ENCODE measurements around the gene ALAS1. TPM values are rescaled to one million over a fixed set of nuclear protein-coding genes. Genes with fewer than 3 reads are reported as not detected.

The ALAS1 gene
- total RNA-seq, 1 experiment from 2014 or later: 58.6 TPM

DNA sequence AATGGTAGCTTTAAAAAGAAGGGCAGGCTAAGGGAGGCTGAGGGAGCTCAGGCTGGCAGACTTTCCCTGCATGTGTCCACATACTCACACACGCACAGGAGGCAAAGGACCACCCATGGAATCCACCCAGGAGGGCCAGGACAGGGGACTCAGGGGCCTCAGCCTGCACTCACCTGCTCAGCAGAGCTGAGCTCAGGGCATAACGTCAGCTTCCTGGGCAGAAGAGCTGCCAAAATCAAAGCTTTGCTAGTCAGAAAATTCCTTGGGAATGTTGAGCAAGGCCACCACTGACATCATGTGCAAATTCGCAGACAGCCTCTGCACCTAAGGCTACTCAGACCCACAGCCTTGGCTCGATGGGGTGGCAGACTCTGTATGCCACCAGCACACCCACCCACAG, 16.4 kb upstream of the ALAS1 start:
- DNase-seq (ENCODE audit: low spot score): no peak
- BruUV-seq (replicated peaks): no TSS peak
- H3K4me3 ChIP-seq (ENCODE audit: low read depth, low read length, poor library complexity, severe bottlenecking): no peak overlapping the region
- H3K27me3 ChIP-seq (replicated peaks; ENCODE audit: insufficient read depth, low read depth, low read length, poor library complexity): no peaks in the 10 kb centered on the region
- no peaks in the 10 kb centered on the region for H3K36me3 ChIP-seq (ENCODE audit: insufficient read depth, low read length, poor library complexity, severe bottlenecking)
- no peak overlapping the region for H3K27ac ChIP-seq (ENCODE audit: low read depth, low read length, poor library complexity, severe bottlenecking)
- ChIA-PET CTCF (no interaction called here), POLR2A (ENCODE audit: low non-redundant PET) (no interaction called here)
- no peaks in the 10 kb centered on the region for H3K9me3 ChIP-seq (ENCODE audit: low read depth, low read length, poor library complexity, severe bottlenecking)
- H3K4me1 ChIP-seq (ENCODE audit: insufficient read depth, low read length, poor library complexity, severe bottlenecking): no peaks in the 10 kb centered on the region
- TF ChIP-seq, protein P1, sequence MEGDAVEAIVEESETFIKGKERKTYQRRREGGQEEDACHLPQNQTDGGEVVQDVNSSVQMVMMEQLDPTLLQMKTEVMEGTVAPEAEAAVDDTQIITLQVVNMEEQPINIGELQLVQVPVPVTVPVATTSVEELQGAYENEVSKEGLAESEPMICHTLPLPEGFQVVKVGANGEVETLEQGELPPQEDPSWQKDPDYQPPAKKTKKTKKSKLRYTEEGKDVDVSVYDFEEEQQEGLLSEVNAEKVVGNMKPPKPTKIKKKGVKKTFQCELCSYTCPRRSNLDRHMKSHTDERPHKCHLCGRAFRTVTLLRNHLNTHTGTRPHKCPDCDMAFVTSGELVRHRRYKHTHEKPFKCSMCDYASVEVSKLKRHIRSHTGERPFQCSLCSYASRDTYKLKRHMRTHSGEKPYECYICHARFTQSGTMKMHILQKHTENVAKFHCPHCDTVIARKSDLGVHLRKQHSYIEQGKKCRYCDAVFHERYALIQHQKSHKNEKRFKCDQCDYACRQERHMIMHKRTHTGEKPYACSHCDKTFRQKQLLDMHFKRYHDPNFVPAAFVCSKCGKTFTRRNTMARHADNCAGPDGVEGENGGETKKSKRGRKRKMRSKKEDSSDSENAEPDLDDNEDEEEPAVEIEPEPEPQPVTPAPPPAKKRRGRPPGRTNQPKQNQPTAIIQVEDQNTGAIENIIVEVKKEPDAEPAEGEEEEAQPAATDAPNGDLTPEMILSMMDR (conservative IDR thresholded peaks at IDR 0.05; ENCODE audit: low read depth, low read length): no peak
- TF ChIP-seq EZH2 (IDR thresholded peaks at IDR 0.05; ENCODE audit: borderline replicate concordance, low read depth, low read length, poor library complexity, severe bottlenecking): no peak
- intact Hi-C loops (cut with micrococcal nuclease; ENCODE audit: unreplicated experiment): no loop called here

DNA sequence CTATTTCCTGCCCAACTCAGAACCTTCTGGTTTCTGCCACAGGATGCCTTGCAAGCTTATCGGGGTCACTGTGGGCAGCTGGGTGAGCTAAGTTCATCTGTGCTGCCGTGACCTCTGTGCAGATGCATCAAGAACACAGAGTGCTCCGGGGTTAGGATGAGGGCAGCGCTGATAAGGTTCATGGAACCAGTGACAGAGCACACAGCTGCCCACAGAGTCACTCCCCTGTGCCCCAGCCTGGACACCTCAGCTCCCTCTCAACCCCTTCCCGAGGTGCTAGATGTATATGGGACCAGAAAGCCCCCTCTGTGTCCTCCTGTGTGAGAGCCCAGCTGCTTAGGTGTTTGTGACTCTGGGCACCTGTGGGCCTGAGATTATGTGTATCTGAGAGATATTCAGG, 15.8 kb upstream of the ALAS1 start:
- Histone ChIP-seq H3K9me3 (ENCODE audit: low read depth, low read length, poor library complexity, severe bottlenecking) (no peaks in the 10 kb centered on the region), H3K36me3 (ENCODE audit: insufficient read depth, low read length, poor library complexity, severe bottlenecking) (no peaks in the 10 kb centered on the region), H3K27me3 (replicated peaks; ENCODE audit: insufficient read depth, low read depth, low read length, poor library complexity) (no peaks in the 10 kb centered on the region), H3K4me3 (ENCODE audit: low read depth, low read length, poor library complexity, severe bottlenecking) (no peak overlapping the region), H3K27ac (ENCODE audit: low read depth, low read length, poor library complexity, severe bottlenecking) (no peak overlapping the region), H3K4me1 (ENCODE audit: insufficient read depth, low read length, poor library complexity, severe bottlenecking) (no peaks in the 10 kb centered on the region)
- TF ChIP-seq, protein P1 (conservative IDR thresholded peaks at IDR 0.05; ENCODE audit: low read depth, low read length): no peak
- TF ChIP-seq EZH2 (IDR thresholded peaks at IDR 0.05; ENCODE audit: borderline replicate concordance, low read depth, low read length, poor library complexity, severe bottlenecking): no peak
- DNase-seq (ENCODE audit: low spot score): no peak
- POLR2A ChIA-PET (ENCODE audit: low non-redundant PET): no interaction called here
- no TSS peak for BruUV-seq (replicated peaks)
- intact Hi-C loops (cut with micrococcal nuclease; ENCODE audit: unreplicated experiment): no loop called here
- CTCF ChIA-PET: no interaction called here

DNA sequence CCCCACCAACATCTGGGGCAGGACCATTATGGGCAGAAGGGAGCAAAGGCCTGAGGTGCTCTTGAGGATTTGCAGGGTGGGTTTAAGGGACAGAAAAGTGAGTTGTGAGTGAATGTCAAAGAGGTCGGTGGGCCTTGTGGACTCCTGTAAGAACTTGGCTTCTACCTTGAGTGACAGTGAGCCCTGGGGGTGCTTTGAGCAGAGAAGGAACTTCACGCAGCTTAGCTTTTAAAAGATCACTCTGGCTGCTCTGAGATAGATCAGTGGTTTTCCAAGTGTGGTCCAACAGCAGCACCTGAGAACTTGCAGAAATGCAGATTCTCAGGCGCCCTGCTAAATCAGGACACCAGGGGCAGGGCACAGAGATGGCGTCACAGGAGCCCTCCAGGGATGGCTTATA, 15.3 kb upstream of the ALAS1 start:
- Histone ChIP-seq H3K4me1 (ENCODE audit: insufficient read depth, low read length, poor library complexity, severe bottlenecking) (no peaks in the 10 kb centered on the region), H3K9me3 (ENCODE audit: low read depth, low read length, poor library complexity, severe bottlenecking) (no peaks in the 10 kb centered on the region), H3K36me3 (ENCODE audit: insufficient read depth, low read length, poor library complexity, severe bottlenecking) (no peaks in the 10 kb centered on the region), H3K27me3 (replicated peaks; ENCODE audit: insufficient read depth, low read depth, low read length, poor library complexity) (no peaks in the 10 kb centered on the region), H3K27ac (ENCODE audit: low read depth, low read length, poor library complexity, severe bottlenecking) (no peak overlapping the region), H3K4me3 (ENCODE audit: low read depth, low read length, poor library complexity, severe bottlenecking) (no peak overlapping the region)
- no peak for DNase-seq (ENCODE audit: low spot score)
- intact Hi-C loops (cut with micrococcal nuclease; ENCODE audit: unreplicated experiment): no loop called here
- CTCF ChIA-PET: interaction anchor here (0.6 kb wide), 1 partner anchor 174 kb away, joined by 3 read pairs; no protein-coding TSS in a partner anchor
- POLR2A ChIA-PET (ENCODE audit: low non-redundant PET): no interaction called here
- TF ChIP-seq EZH2 (IDR thresholded peaks at IDR 0.05; ENCODE audit: borderline replicate concordance, low read depth, low read length, poor library complexity, severe bottlenecking): no peak
- TF ChIP-seq, protein P1 (conservative IDR thresholded peaks at IDR 0.05; ENCODE audit: low read depth, low read length): no peak
- BruUV-seq (replicated peaks): no TSS peak

Data from A673 (cell line).